ENCODE data around the gene FBXO17.
"Not testable (repeated sequence)": the region's sequence is repeated elsewhere in the genome, so short reads cannot be mapped to it uniquely, and the experiment has no call there.

The FBXO17 gene

GRCh38 chr19:38975214-38975860, at the start of gene FBXO17:
Gene FBXO17 (minus strand): TSS chr19:38975742. CDS start chr19:38950319, 25,423 bp downstream.
- DNase-seq (ENCODE audit: extremely low read depth in 1 of 2, low read depth in 1 of 2) = no peak

GRCh38 chr19:39024875-39025641, 49.5 kb upstream of the FBXO17 start:
- DNase-seq (ENCODE audit: extremely low read depth in 1 of 2, low read depth in 1 of 2) = no peak

GRCh38 chr19:39021063-39021462, 45.5 kb upstream of the FBXO17 start:
- no peak for DNase-seq (ENCODE audit: extremely low read depth in 1 of 2, low read depth in 1 of 2)

- DNase-seq (ENCODE audit: extremely low read depth in 1 of 2, low read depth in 1 of 2) = no peak
These were observed 42.1 kb upstream of the FBXO17 start for GRCh38 chr19:39017646-39018045.

- DNase-seq (ENCODE audit: extremely low read depth in 1 of 2, low read depth in 1 of 2) = no peak
These were observed 41.5 kb upstream of the FBXO17 start for GRCh38 chr19:39017026-39017425.

- no peak for DNase-seq (ENCODE audit: extremely low read depth in 1 of 2, low read depth in 1 of 2)
These were observed 38.5 kb upstream of the FBXO17 start for GRCh38 chr19:39014037-39014436.

- no peak for DNase-seq (ENCODE audit: extremely low read depth in 1 of 2, low read depth in 1 of 2)
These were observed 33.5 kb upstream of the FBXO17 start for GRCh38 chr19:39009001-39009400.

GRCh38 chr19:39008137-39008536, 32.6 kb upstream of the FBXO17 start:
- no peak for DNase-seq (ENCODE audit: extremely low read depth in 1 of 2, low read depth in 1 of 2)

GRCh38 chr19:39007096-39007495, 31.6 kb upstream of the FBXO17 start:
- no peak for DNase-seq (ENCODE audit: extremely low read depth in 1 of 2, low read depth in 1 of 2)

- DNase-seq (ENCODE audit: extremely low read depth in 1 of 2, low read depth in 1 of 2) = no peak
These were observed 28.9 kb upstream of the FBXO17 start for GRCh38 chr19:39004403-39004802.

- DNase-seq (ENCODE audit: extremely low read depth in 1 of 2, low read depth in 1 of 2) = no peak
These were observed 28.3 kb upstream of the FBXO17 start for GRCh38 chr19:39003796-39004195.

GRCh38 chr19:39003188-39003587, 27.6 kb upstream of the FBXO17 start:
- no peak for DNase-seq (ENCODE audit: extremely low read depth in 1 of 2, low read depth in 1 of 2)

GRCh38 chr19:39001041-39001440, 25.5 kb upstream of the FBXO17 start:
- DNase-seq (ENCODE audit: extremely low read depth in 1 of 2, low read depth in 1 of 2) = no peak

GRCh38 chr19:38997576-38997975, 22.0 kb upstream of the FBXO17 start:
- DNase-seq (ENCODE audit: extremely low read depth in 1 of 2, low read depth in 1 of 2) = not testable (repeated sequence)

- no peak for DNase-seq (ENCODE audit: extremely low read depth in 1 of 2, low read depth in 1 of 2)
These were observed 17.7 kb upstream of the FBXO17 start for GRCh38 chr19:38993271-38993670.

GRCh38 chr19:38990949-38991697, 15.6 kb upstream of the FBXO17 start:
- DNase-seq (ENCODE audit: extremely low read depth in 1 of 2, low read depth in 1 of 2) = no peak

GRCh38 chr19:38989614-38990013, 14.1 kb upstream of the FBXO17 start:
- DNase-seq (ENCODE audit: extremely low read depth in 1 of 2, low read depth in 1 of 2) = not testable (repeated sequence)

- no peak for DNase-seq (ENCODE audit: extremely low read depth in 1 of 2, low read depth in 1 of 2)
These were observed 13.6 kb upstream of the FBXO17 start for GRCh38 chr19:38989066-38989605.

GRCh38 chr19:38988627-38989026, 13.1 kb upstream of the FBXO17 start:
- not testable (repeated sequence) for DNase-seq (ENCODE audit: extremely low read depth in 1 of 2, low read depth in 1 of 2)

GRCh38 chr19:38987745-38988144, 12.2 kb upstream of the FBXO17 start:
- not testable (repeated sequence) for DNase-seq (ENCODE audit: extremely low read depth in 1 of 2, low read depth in 1 of 2)

GRCh38 chr19:38985262-38985661, 9.7 kb upstream of the FBXO17 start:
- no peak for DNase-seq (ENCODE audit: extremely low read depth in 1 of 2, low read depth in 1 of 2)

Data from activated CD8-positive, alpha-beta memory T cell treated with anti-CD3 and anti-CD28 coated beads for 1 hour (primary cell).